PFSK-1 (cell line): ENCODE results near the gene PTP4A2.

Experiments used
- POLR2AphosphoS5 ChIP-seq: IDR thresholded peaks from 2 replicates; pipeline ENCODE4 v1.6.1; 2012; ENCODE audit warnings: low read depth, mild to moderate bottlenecking, control low read depth, low read length, moderate library complexity
- SIN3A ChIP-seq: IDR thresholded peaks from 2 replicates; pipeline ENCODE4 v1.6.1; 2012; ENCODE audit warnings: mild to moderate bottlenecking, low read length, moderate library complexity, borderline replicate concordance; ENCODE audit not compliant: insufficient read depth
- TAF1 ChIP-seq: IDR thresholded peaks from 2 replicates; pipeline ENCODE4 v1.6.1; 2012; ENCODE audit warnings: low read length, control low read depth, borderline replicate concordance; ENCODE audit not compliant: insufficient read depth

- TF ChIP-seq TAF1 (no peak), POLR2AphosphoS5 (no peak), SIN3A (no peak)
Measured at GRCh38 chr1:31885851-31886250, 52.3 kb downstream of the PTP4A2 start.
